DMS153 (cell line): ENCODE results near the gene PHF12.
"Not testable (repeated sequence)": the region's sequence is repeated elsewhere in the genome, so short reads cannot be mapped to it uniquely, and the experiment has no call there.

Experiments
- DNase-seq: peaks from one replicate; lab custom pipeline; 2025; lab: John Stamatoyannopoulos, UW

Gene PHF12

GRCh38 chr17:28882154-28882895, 69.0 kb downstream of the PHF12 start:
- DNase-seq = no peak

- no peak for DNase-seq
These were observed 69.7 kb downstream of the PHF12 start for GRCh38 chr17:28881533-28882056.

- no peak for DNase-seq
These were observed 70.8 kb downstream of the PHF12 start for GRCh38 chr17:28880572-28880945.

- DNase-seq = no peak
These were observed 71.3 kb downstream of the PHF12 start for GRCh38 chr17:28879886-28880571.

- peak; percentile 2 for DNase-seq
These were observed 72.3 kb downstream of the PHF12 start for GRCh38 chr17:28878981-28879380.

- DNase-seq = no peak
These were observed 73.0 kb downstream of the PHF12 start for GRCh38 chr17:28878158-28878910.

- not testable (repeated sequence) for DNase-seq
These were observed 74.1 kb downstream of the PHF12 start for GRCh38 chr17:28877150-28877711.

GRCh38 chr17:28875848-28876550, 75.3 kb downstream of the PHF12 start:
- DNase-seq = no peak

GRCh38 chr17:28874750-28875149, 76.6 kb downstream of the PHF12 start:
- no peak for DNase-seq

- DNase-seq = no peak
These were observed 77.5 kb downstream of the PHF12 start for GRCh38 chr17:28873839-28874238.

GRCh38 chr17:28871056-28871579, 80.2 kb downstream of the PHF12 start:
- DNase-seq = no peak

- DNase-seq = no peak
These were observed 84.0 kb downstream of the PHF12 start for GRCh38 chr17:28867276-28867675.

GRCh38 chr17:28865946-28866752, 85.2 kb downstream of the PHF12 start:
- DNase-seq = peak; percentile 2

- DNase-seq = no peak
These were observed 86.1 kb downstream of the PHF12 start for GRCh38 chr17:28864991-28865849.

GRCh38 chr17:28863953-28864352, 87.4 kb downstream of the PHF12 start:
- DNase-seq = no peak

GRCh38 chr17:28862561-28862960, 88.8 kb downstream of the PHF12 start:
- no peak for DNase-seq

GRCh38 chr17:28861393-28862203, 89.7 kb downstream of the PHF12 start:
- DNase-seq = no peak

GRCh38 chr17:28860363-28860808, 90.9 kb downstream of the PHF12 start:
- no peak for DNase-seq
